ENCODE data around the gene PANX2.
"Not testable (repeated sequence)": the region's sequence is repeated elsewhere in the genome, so short reads cannot be mapped to it uniquely, and the experiment has no call there.

Gene PANX2

DNA sequence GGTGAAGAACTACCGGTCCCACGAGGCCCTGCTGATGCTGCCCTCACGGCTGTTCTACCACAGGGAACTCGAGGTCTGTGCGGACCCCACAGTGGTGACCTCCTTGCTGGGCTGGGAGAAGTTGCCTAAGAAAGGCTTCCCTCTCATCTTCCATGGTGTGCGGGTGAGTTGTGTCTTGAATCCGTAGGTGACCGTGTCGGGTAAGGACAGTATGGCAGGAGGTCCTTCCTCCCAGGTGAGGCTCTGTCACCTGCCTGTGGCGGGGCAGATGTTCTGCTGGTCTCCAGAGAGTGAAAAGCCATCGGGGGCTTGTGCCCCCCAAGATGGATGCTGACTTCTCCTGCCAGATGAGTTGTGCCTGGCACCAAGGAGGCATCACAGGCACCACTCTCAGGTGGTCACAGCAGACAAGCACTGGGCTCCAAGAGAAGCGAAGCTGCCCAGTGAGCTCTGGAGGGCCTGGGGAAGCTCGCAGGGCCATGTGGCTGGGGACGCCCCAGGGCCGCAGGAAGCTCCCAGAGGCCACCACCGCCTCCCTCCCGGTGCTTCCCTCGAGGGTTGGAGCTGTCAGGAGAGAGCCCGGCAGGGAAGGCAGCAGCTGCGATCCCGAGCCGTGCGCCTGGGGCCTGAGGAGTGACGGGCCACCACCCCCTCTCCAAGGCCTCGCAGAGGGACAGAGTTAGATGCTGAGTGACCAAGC, 17.3 kb upstream of the PANX2 start:
- Mint-ChIP-seq H3K9me3 (no peaks in the 10 kb centered on the region), H3K36me3 (ENCODE audit: low read depth) (no peaks in the 10 kb centered on the region), H3K27me3 (ENCODE audit: low read depth) (peaks cover 6% of the 10 kb centered on the region), H3K4me3 (no peak overlapping the region), H3K4me1 (ENCODE audit: low read depth) (no peaks in the 10 kb centered on the region), H3K27ac (no peak overlapping the region)
- DNase-seq (ENCODE audit: low spot score): no peak

DNA sequence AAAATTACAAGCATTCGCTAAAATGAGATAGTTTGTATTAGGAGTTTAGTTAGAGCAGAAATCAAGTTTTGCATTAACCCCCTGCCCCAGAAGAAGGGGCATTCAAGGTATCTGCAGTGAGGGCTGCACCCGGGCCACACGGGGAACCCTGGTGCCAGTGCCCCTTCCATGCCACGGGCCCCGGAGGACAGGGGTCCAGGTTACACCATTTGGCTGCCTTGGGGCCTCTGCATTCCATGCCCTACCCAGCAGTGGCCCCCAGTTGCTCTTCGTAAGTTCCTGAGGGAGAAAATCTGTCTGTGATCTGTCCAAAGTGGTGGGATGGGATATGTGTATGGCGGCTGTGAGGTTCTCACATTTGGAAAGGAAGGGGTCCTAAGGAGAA, 16.8 kb upstream of the PANX2 start:
- Mint-ChIP-seq H3K4me3 (no peak overlapping the region), H3K27ac (no peak overlapping the region), H3K27me3 (ENCODE audit: low read depth) (peaks cover 6% of the 10 kb centered on the region), H3K9me3 (no peaks in the 10 kb centered on the region), H3K36me3 (ENCODE audit: low read depth) (no peaks in the 10 kb centered on the region), H3K4me1 (ENCODE audit: low read depth) (no peaks in the 10 kb centered on the region)
- no peak for DNase-seq (ENCODE audit: low spot score)

DNA sequence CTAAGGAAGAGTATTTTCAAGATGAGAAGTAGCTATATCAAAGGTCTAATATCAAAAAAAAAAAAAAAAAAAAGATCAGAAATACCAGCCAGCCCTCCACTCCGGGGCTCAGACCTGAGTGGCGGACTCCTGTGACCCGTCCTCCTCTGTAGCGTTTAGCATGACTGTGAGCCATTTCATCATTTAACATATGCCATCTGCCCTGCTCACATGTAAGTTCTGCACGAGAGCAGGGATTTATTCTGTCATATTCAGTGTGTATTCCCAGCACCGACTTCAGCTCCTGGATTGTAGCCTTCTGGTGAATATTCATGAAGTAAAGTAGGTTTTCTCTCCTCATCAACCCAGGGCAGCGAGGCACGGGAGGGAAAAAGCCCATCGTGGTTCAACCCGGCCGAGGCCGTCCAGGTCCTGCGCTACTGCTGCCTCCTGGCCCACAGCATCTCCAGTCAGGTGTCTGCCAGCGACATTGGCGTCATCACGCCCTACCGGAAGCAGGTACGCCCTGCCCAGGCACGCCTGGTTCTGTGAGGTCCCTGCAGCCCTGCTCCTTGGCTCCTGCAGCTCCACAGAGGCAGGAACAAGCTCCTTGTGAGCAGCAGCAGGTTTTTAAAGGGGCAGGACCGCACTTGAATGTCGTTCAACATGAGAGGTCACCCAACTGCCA, 12.7 kb upstream of the PANX2 start:
- Mint-ChIP-seq H3K27me3 (ENCODE audit: low read depth) (peaks cover 10% of the 10 kb centered on the region), H3K27ac (no peak overlapping the region), H3K9me3 (no peaks in the 10 kb centered on the region), H3K36me3 (ENCODE audit: low read depth) (no peaks in the 10 kb centered on the region), H3K4me1 (ENCODE audit: low read depth) (no peaks in the 10 kb centered on the region), H3K4me3 (no peak overlapping the region)
- no peak for DNase-seq (ENCODE audit: low spot score)

DNA sequence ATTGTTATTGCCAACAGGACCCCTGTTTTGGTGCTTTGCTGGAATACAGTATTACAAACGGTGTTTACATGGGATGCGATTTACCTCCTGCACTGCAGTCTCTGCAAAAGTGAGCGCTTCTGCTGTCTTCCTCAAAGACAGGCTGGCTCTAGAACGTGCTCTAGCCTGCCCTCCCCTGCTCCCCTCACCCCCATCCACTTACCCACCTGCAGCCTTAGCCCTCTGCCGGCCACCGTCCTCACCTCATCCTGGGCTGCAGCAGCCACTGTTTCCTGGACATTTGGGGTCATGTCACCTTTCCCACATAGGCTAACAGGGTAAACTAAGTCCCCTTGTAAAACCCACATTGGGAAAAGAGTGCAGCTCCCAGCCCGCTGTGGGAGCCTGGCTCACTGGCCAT, 9.6 kb upstream of the PANX2 start:
- H3K36me3 Mint-ChIP-seq (ENCODE audit: low read depth): no peaks in the 10 kb centered on the region
- H3K4me1 Mint-ChIP-seq (ENCODE audit: low read depth): no peaks in the 10 kb centered on the region
- no peak overlapping the region for H3K4me3 Mint-ChIP-seq
- no peak for DNase-seq (ENCODE audit: low spot score)
- no peaks in the 10 kb centered on the region for H3K9me3 Mint-ChIP-seq
- H3K27me3 Mint-ChIP-seq (ENCODE audit: low read depth): peaks cover 10% of the 10 kb centered on the region
- no peak overlapping the region for H3K27ac Mint-ChIP-seq

DNA sequence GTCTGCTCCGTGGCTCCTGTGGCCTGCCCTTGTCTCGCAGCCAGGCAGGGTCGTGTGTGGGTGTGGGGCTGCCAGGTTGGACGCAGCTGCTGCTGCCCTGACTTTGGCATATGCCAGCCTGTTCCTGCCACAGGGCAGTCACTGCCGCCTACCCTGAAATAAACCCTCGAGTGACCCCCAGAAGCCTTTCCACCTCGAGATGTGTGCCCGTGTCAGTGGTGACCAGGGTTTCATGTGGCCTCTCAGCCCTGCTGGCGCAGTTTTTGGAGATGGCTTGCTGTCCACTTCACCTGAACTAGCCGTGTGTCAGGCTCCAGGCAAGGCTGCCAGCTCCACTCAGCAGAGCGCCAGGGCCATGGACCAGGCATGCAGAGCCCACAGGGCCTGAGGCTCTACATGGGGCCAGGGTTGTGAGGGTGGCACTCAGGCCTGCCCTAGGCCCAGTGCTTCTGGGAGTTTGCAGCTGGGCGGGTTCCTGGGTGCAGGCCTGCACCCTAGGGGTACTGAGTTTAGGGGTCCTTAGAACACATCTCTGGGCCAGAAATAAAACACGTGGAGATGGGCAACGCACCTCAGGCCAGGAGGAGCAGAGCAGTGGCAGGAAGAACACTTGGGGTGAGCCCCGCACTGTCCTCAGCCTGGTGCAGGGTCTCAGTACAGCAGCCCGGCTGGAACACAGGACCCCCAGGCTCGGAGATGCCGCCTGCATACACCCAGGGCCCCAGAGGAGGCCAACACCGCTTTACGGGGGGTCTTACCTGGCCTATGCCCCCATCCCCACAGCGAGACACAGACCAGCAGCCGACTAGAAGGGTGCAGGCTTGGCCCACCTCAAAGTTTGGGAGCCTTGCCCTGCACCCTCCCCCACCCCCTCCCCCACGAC, 8.8 kb upstream of the PANX2 start:
- no peak overlapping the region for H3K27ac Mint-ChIP-seq
- H3K27me3 Mint-ChIP-seq (ENCODE audit: low read depth): peaks cover 10% of the 10 kb centered on the region
- H3K4me3 Mint-ChIP-seq: no peak overlapping the region
- DNase-seq (ENCODE audit: low spot score): no peak
- no peaks in the 10 kb centered on the region for H3K4me1 Mint-ChIP-seq (ENCODE audit: low read depth)
- H3K9me3 Mint-ChIP-seq: no peaks in the 10 kb centered on the region
- H3K36me3 Mint-ChIP-seq (ENCODE audit: low read depth): no peaks in the 10 kb centered on the region

DNA sequence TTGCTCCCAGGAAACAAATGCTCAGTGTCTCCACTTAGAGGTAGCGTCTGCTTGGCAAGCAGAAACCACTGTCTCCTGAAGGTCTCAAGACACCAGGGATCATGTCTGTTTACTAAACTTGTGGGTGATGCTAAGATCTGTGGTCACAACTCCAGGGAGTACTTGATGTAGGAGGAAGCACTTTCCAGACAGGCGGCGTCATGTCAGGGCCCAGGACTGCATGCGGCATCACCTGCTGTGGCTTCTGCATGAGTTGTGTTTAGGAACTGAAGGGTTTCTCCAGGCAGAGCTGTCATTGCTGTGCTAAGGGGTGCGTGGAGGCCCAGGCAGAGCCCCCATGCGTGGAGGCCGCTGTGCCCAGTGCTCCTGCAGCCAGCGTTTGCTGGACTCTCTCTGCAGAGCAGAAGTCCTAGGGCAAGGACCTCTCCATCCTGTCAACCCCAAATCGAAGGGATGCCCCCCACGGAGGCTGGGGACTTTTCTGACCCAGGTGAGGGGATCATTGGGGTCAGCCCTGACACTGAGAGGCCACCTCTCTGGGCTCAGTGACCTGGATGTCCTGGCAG, 8.1 kb upstream of the PANX2 start:
- Mint-ChIP-seq H3K27ac (no peak overlapping the region), H3K36me3 (ENCODE audit: low read depth) (no peaks in the 10 kb centered on the region), H3K27me3 (ENCODE audit: low read depth) (peaks cover 9% of the 10 kb centered on the region), H3K4me3 (no peak overlapping the region), H3K4me1 (ENCODE audit: low read depth) (no peaks in the 10 kb centered on the region), H3K9me3 (no peaks in the 10 kb centered on the region)
- no peak for DNase-seq (ENCODE audit: low spot score)

DNA sequence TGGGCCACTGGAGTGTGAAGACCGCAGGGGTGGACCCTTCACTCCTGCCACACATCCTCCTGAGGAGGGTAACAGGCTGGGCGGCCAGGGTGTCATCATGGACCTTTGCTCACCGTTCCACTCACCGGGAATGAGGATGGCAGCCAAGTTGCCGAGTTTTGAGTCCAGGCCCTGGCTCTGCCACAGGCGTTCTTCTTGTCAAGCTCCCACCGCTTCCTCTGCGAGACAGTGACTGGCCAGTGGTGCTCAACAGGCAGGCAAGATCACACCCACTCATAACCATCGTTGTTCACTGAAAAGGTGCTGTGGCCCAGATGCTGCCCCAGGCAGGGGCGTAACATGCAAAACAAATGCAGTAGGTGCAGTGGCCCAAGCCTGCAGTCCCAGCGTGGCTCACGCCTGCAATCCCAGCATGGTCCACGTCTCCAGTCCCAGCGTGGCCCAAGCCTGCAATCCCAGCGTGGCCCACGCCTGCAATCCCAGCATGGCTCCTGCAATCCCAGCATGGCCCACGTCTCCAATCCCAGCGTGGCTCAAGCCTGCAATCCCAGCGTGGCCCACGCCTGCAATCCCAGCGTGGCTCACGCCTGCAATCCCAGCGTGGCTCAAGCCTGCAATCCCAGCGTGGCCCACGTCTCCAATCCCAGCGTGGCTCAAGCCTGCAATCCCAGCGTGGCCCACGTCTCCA, 5.0 kb upstream of the PANX2 start:
- Mint-ChIP-seq H3K9me3 (no peaks in the 10 kb centered on the region), H3K27me3 (ENCODE audit: low read depth) (peaks cover 19% of the 10 kb centered on the region), H3K27ac (no peak overlapping the region), H3K4me1 (ENCODE audit: low read depth) (peaks cover 3% of the 10 kb centered on the region), H3K36me3 (ENCODE audit: low read depth) (no peaks in the 10 kb centered on the region), H3K4me3 (no peak overlapping the region)
- DNase-seq (ENCODE audit: low spot score): no peak

DNA sequence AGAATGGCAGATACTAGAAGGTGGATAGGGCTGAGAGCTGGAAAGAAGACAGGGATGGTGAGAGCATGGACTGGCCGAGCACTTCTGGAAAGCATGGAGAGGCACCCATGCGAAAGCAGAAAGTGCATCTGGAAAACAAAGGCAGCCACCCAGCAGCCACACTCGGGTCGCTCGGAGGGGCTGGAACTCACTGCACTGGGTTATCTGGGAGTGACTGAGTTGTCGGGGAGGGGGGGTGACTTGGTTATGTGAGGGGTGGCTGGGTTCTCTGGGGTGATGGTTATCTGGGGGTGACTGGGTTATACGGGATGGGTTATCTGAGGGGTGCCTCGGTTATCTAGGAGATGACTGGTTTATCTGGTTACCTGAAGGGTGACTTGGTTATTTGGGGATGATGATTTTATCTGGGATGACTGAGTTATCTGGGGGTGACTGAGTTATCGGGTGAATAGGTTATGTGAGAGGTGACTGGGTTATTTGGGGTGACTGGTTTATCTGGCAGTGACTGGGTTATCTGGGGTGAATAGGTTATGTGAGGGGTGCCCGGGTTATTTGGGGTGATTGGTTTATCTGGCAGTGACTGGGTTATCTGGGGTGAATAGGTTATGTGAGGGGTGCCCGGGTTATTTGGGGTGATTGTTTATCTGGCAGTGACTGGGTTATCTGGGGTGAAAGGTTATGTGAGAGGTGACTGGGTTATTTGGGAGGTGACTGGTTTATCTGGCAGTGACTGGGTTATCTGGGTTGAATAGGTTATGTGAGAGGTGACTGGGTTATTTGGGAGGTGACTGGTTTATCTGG, 2.6 kb upstream of the PANX2 start:
- Mint-ChIP-seq H3K36me3 (ENCODE audit: low read depth) (no peaks in the 10 kb centered on the region), H3K4me1 (ENCODE audit: low read depth) (peaks cover 3% of the 10 kb centered on the region), H3K27ac (no peak overlapping the region), H3K9me3 (no peaks in the 10 kb centered on the region), H3K27me3 (ENCODE audit: low read depth) (peaks cover 26% of the 10 kb centered on the region), H3K4me3 (no peak overlapping the region)
- no peak for DNase-seq (ENCODE audit: low spot score)

DNA sequence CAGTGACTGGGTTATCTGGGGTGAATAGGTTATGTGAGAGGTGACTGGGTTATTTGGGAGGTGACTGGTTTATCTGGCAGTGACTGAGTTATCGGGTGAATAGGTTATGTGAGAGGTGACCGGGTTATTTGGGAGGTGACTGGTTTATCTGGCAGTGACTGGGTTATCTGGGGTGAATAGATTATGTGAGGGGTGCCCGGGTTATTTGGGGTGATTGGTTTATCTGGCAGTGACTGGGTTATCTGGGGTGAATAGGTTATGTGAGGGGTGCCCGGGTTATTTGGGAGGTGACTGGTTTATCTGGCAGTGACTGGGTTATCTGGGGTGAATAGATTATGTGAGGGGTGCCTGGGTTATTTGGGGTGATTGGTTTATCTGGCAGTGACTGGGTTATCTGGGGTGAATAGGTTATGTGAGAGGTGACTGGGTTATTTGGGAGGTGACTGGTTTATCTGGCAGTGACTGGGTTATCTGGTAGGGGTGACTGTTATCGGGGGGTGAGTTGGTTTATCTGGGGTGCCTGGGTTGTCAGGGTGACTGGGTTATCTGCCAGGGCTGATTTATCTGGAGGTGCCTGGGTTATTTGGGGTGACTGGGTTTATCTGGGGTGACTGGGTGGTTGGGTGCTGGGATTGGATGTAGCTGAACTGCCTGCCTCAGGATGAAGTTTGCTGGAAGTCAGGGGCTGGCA, 1.9 kb upstream of the PANX2 start:
- H3K27me3 Mint-ChIP-seq (ENCODE audit: low read depth): peaks cover 26% of the 10 kb centered on the region
- not testable (repeated sequence) for H3K27ac Mint-ChIP-seq

DNA sequence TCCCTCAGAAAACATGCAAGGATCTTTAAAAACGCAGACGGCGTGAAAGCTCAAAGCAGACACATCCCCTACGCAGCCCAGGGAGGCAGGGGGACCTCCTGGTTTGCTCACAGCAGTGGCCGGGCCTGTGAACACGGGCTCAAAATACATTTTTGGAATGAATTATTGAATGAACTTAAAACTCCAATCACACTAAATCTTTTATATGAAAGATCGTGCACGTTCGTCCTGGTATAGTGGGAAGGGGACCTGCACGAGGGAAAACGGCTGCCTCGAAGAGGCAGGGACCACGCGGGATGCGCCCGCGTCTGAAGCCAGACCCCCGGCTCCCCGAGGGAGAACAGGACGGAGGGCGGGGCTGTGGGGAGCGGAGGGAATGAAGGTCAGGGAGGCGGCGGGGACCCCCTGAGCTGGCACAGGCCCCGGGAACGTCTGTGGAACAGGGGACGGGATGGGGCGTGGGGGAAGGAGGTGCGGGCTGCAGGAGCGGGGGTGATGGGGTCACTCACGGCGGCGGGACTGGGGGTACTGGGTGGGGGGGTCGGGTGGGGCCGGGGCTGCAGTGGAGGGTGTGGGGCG, 1.3 kb upstream of the PANX2 start:
- no peaks in the 10 kb centered on the region for H3K36me3 Mint-ChIP-seq (ENCODE audit: low read depth)
- no peak for DNase-seq (ENCODE audit: low spot score)
- peaks cover 3% of the 10 kb centered on the region for H3K4me1 Mint-ChIP-seq (ENCODE audit: low read depth)
- peak overlapping the region; percentile 69 for H3K4me3 Mint-ChIP-seq
- H3K9me3 Mint-ChIP-seq: no peaks in the 10 kb centered on the region
- H3K27me3 Mint-ChIP-seq (ENCODE audit: low read depth): peaks cover 26% of the 10 kb centered on the region
- no peak overlapping the region for H3K27ac Mint-ChIP-seq

More for the DNA sequence above, 1.9 kb upstream of the PANX2 start:
- not testable (repeated sequence) for DNase-seq (ENCODE audit: low spot score); H3K9me3 Mint-ChIP-seq; H3K4me1 Mint-ChIP-seq (ENCODE audit: low read depth); H3K36me3 Mint-ChIP-seq (ENCODE audit: low read depth)
- H3K4me3 Mint-ChIP-seq: peak overlapping the region; percentile 69

DNA sequence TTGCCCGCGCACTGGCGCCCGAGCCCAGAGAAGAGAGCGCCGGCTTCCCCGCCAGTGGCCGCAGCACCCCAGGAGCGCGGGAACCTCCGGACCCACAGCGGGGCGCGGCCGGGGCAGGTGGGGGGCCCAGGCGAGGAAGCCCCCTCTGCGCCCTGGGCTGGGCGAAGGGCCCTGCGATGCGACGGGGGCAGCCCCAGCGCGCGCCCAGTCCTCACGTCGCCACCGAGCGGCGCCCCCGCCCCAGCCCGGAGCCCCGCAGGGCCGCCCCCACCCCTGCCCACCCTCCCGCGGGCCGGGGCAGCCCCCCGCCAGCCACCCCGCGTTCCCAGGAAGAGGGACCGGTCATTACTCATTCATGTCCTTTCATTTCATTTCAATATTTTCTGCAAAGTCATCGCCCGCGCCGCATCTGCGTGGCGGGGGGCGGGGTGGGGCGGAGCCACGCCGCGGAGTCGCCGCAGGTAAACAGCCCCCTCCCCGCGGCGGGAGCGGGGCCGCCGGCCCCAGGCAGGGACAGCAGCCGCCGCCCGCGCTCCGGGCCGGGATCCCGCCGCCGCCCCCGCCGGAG, 673 bp upstream of the PANX2 start:
- DNase-seq (ENCODE audit: low spot score): peak; percentile 70
- H3K36me3 Mint-ChIP-seq (ENCODE audit: low read depth): no peaks in the 10 kb centered on the region
- no peak overlapping the region for H3K27ac Mint-ChIP-seq
- no peak overlapping the region for H3K4me3 Mint-ChIP-seq
- peaks cover 26% of the 10 kb centered on the region for H3K27me3 Mint-ChIP-seq (ENCODE audit: low read depth)
- H3K4me1 Mint-ChIP-seq (ENCODE audit: low read depth): peaks cover 3% of the 10 kb centered on the region
- H3K9me3 Mint-ChIP-seq: no peaks in the 10 kb centered on the region

DNA sequence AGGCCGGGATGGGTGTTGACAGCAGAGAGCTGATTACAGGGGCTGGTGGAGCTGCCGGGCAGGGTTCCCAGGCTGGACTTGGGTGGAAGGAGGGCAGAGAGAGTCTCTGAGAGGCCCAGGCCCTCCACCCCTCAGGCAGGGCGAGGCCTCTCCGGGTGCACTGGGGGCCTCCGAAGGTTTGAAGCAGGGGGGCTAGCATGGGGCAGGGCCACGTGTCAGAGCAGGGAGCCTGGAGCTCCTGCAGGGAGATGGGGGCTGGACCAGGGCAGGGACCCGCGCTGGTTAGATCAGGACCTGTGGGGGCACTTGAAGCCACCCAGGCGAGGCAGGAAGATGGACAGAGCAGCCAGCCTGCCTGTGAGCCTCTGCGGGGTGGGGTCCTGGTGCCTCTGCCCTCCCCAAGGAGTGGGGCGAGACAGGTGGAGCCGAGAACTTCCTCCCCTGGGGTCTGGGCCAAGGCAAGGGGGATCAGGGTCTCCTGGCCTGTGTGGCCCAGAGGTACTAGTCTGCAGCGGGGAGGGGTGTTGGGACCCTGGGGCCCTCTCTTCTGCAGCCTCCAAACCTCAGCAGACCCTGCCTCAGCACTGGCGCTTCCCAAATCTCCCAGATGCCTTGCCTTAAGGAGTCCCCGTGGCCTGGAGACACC, 911 bp downstream of the PANX2 start:
- Mint-ChIP-seq H3K9me3 (no peaks in the 10 kb centered on the region), H3K27ac (no peak overlapping the region), H3K4me3 (peak overlapping the region; percentile 55), H3K36me3 (ENCODE audit: low read depth) (no peaks in the 10 kb centered on the region), H3K27me3 (ENCODE audit: low read depth) (peaks cover 26% of the 10 kb centered on the region), H3K4me1 (ENCODE audit: low read depth) (peaks cover 3% of the 10 kb centered on the region)
- no peak for DNase-seq (ENCODE audit: low spot score)
